Breast epithelium (tissue), 3 donors: ENCODE results near the gene FOXC2.

ENCODE experiments used
- CTCF ChIP-seq, 3 donors: fragments of 450-650 bp; IDR thresholded peaks; one replicate each; pipeline ENCODE4 v1.5.1; 2016 to 2017; ENCODE audit warnings: antibody characterized with exemption in 3 of 3, mild to moderate bottlenecking in 3 of 3, moderate library complexity in 3 of 3
- POLR2A ChIP-seq: fragments of 450-650 bp; IDR thresholded peaks from one replicate; pipeline ENCODE4 v1.6.1; 2016; ENCODE audit warnings: antibody characterized with exemption, mild to moderate bottlenecking, moderate library complexity
- POLR2AphosphoS5 ChIP-seq, 3 donors: sonication (generic); formaldehyde crosslinking; IDR thresholded peaks; one replicate each; pipeline ENCODE4 v1.6.1; 2017; ENCODE audit warnings: antibody characterized with exemption in 3 of 3

GRCh38 chr16:86601356-86601755, 34.7 kb downstream of the FOXC2 start:
- TF ChIP-seq CTCF (IDR thresholded peaks at IDR 0.05): no peak
- no peak for TF ChIP-seq POLR2AphosphoS5 (IDR thresholded peaks at IDR 0.05)
- no peak for TF ChIP-seq POLR2A
